Activated CD4-positive, alpha-beta T cell treated with anti-CD3 and anti-CD28 coated beads for 36 hours (primary cell): ENCODE results near the gene FGD4. TPM values are rescaled to one million over a fixed set of nuclear protein-coding genes. Genes with fewer than 3 reads are reported as not detected.
"Not testable (repeated sequence)": the region's sequence is repeated elsewhere in the genome, so short reads cannot be mapped to it uniquely, and the experiment has no call there.

Experiments used
- ATAC-seq: fragments of 200-7000 bp; cut with Tn5 transposase; one replicate; pipeline ENCODE4 v1.10.0; 2021; ENCODE audit warnings: mild to moderate bottlenecking, moderate library complexity
- CTCF ChIA-PET: fragments of 350-600 bp; sonication (Branson Sonifier 250); formaldehyde crosslinking; loops from one replicate; lab custom pipeline; 2021; ENCODE audit warnings: antibody characterized with exemption; lab: Charles Lee
- POLR2A ChIA-PET: fragments of 350-600 bp; sonication (Branson Sonifier 250); formaldehyde crosslinking; loops from one replicate; lab custom pipeline; 2021; ENCODE audit warnings: antibody characterized with exemption, inconsistent platforms; lab: Charles Lee
- DNase-seq: peaks from one replicate; pipeline ENCODE4 v3.0.0-alpha.2; 2020
- H3K27ac Mint-ChIP-seq: one replicate; pipeline ENCODE4 v1.8.0; 2021; ENCODE audit warnings: mixed read lengths
- H3K27me3 Mint-ChIP-seq: one replicate; pipeline ENCODE4 v1.8.0; 2021; ENCODE audit warnings: mixed read lengths
- H3K36me3 Mint-ChIP-seq: one replicate; pipeline ENCODE4 v1.8.0; 2021; ENCODE audit warnings: low read depth, mixed read lengths
- H3K4me1 Mint-ChIP-seq: one replicate; pipeline ENCODE4 v1.8.0; 2021; ENCODE audit warnings: mixed read lengths
- H3K4me3 Mint-ChIP-seq: one replicate; pipeline ENCODE4 v1.8.0; 2021; ENCODE audit warnings: mild to moderate bottlenecking, moderate library complexity, mixed read lengths
- H3K9me3 Mint-ChIP-seq: one replicate; pipeline ENCODE4 v1.8.0; 2021; ENCODE audit warnings: low read depth, mixed read lengths
- intact Hi-C, 2 experiments: fragments of 100-400 bp; cut with DNase I in 1 of 2; cut with micrococcal nuclease in 1 of 2; formaldehyde crosslinking; loops; one replicate each; pipeline versions ENCODE4 v1.14.2 to v1.15.1; 2022 to 2024; cut with DNase I, micrococcal nuclease
- total RNA-seq, 2 experiments: library from RNA; stranded (reverse); gene quantifications; one replicate each; pipeline ENCODE4 v1.2.3, GENCODE V29; 2021

Gene FGD4
- total RNA-seq, 2 experiments from 2014 or later = 0.07 TPM; not detected in 1

- ChIA-PET POLR2A (interaction anchor here (0.6 kb wide), 1 partner anchor 163 kb away, joined by 4 read pairs; no protein-coding TSS in a partner anchor), CTCF (interaction anchor here (0.7 to 0.8 kb wide), 2 partner anchors 163 to 1845 kb away, joined by 3 read pairs; no protein-coding TSS in a partner anchor)
- intact Hi-C loops = no loop called here
- no peaks in the 10 kb centered on the region for H3K27me3 Mint-ChIP-seq
- H3K4me3 Mint-ChIP-seq = no peak overlapping the region
- peak; percentile 99 for ATAC-seq
- peak; percentile 57 for DNase-seq
- H3K36me3 Mint-ChIP-seq = no peaks in the 10 kb centered on the region
- H3K4me1 Mint-ChIP-seq = no peaks in the 10 kb centered on the region
- no peaks in the 10 kb centered on the region for H3K9me3 Mint-ChIP-seq
- H3K27ac Mint-ChIP-seq = no peak overlapping the region
Observed at GRCh38 chr12:32494656-32495055, 95.3 kb downstream of the FGD4 start.

DNA sequence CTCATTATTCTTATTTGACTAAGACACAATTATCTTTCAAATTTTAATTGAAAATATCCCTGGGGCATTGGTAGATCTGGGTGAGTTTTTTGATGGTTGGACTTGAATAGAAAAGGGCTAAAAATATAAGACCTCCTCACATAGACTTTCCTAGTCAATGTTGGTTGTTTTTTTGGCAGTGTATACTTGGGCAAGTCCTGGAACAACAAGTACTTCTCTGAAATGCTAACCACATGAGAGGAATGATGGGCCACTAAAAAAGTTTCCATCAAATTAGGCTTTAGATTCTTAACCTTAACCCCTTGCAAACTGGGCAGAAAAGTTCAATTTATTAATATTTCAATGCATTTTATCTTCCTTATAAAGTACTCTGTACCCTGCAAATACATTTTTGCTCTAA lies 97.6 kb downstream of the FGD4 start:
- Mint-ChIP-seq H3K27ac (no peak overlapping the region), H3K4me3 (no peak overlapping the region), H3K9me3 (no peaks in the 10 kb centered on the region), H3K27me3 (no peaks in the 10 kb centered on the region), H3K36me3 (no peaks in the 10 kb centered on the region), H3K4me1 (no peaks in the 10 kb centered on the region)
- POLR2A ChIA-PET = no interaction called here
- ATAC-seq (no peak), DNase-seq (no peak)
- CTCF ChIA-PET = no interaction called here
- intact Hi-C loops = no loop called here

DNA sequence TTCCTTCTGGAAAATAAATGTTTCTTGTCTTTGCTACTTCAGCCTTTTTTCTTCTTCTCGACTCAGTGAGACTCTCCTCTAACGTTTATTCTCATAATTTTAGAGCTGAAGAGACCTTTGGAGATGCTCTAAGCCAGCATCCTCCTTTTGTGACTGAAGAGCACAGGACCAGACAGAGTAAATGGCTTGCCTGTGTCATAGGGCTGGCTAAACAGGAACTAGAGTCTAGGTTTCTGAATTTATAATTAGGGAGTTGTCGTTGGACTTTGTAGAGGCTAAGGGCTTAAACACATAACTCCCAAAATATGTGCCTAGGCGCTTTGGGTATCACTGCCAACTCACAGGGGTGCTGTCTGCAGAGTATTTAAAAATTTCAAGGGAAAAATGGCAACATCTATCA lies 98.5 kb downstream of the FGD4 start:
- CTCF ChIA-PET = no interaction called here
- Mint-ChIP-seq H3K27ac (no peak overlapping the region), H3K4me3 (no peak overlapping the region), H3K9me3 (no peaks in the 10 kb centered on the region), H3K36me3 (no peaks in the 10 kb centered on the region), H3K27me3 (no peaks in the 10 kb centered on the region), H3K4me1 (no peaks in the 10 kb centered on the region)
- intact Hi-C loops = no loop called here
- no peak for ATAC-seq
- POLR2A ChIA-PET = no interaction called here
- no peak for DNase-seq

DNA sequence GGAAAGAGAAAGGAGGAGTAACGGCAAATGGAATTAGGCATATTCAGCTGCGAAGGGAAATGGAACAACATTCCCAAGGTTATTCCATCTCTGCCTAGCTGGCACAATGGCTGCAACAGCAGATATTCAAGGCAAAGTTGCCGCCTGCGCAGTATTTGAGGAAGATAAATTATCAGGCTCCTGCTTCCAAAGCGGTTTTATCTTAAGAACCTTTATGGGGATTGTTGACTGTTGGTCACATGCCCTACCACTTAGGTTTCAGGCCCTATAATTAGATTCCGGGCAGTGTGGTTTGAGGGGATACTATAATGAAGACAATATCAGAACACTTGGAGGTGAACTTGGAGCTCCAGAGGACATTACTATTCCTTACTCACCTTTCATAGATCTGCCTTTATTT lies 99.7 kb downstream of the FGD4 start:
- intact Hi-C loops = no loop called here
- POLR2A ChIA-PET = no interaction called here
- no peaks in the 10 kb centered on the region for H3K9me3 Mint-ChIP-seq

GRCh38 chr12:32501835-32502333 lies 102.5 kb downstream of the FGD4 start:
- no peak overlapping the region for H3K4me3 Mint-ChIP-seq
- H3K27ac Mint-ChIP-seq = no peak overlapping the region
- no peaks in the 10 kb centered on the region for H3K27me3 Mint-ChIP-seq
- CTCF ChIA-PET = no interaction called here
- no peaks in the 10 kb centered on the region for H3K4me1 Mint-ChIP-seq
- no peaks in the 10 kb centered on the region for H3K9me3 Mint-ChIP-seq
- ATAC-seq = no peak
- no peak for DNase-seq
- H3K36me3 Mint-ChIP-seq = no peaks in the 10 kb centered on the region
- POLR2A ChIA-PET = no interaction called here
- intact Hi-C loops = no loop called here

More for the DNA sequence above, 99.7 kb downstream of the FGD4 start:
- Mint-ChIP-seq H3K36me3 (no peaks in the 10 kb centered on the region), H3K27ac (no peak overlapping the region), H3K27me3 (no peaks in the 10 kb centered on the region), H3K4me1 (no peaks in the 10 kb centered on the region), H3K4me3 (no peak overlapping the region)
- ATAC-seq (no peak), DNase-seq (no peak)
- CTCF ChIA-PET = no interaction called here

DNA sequence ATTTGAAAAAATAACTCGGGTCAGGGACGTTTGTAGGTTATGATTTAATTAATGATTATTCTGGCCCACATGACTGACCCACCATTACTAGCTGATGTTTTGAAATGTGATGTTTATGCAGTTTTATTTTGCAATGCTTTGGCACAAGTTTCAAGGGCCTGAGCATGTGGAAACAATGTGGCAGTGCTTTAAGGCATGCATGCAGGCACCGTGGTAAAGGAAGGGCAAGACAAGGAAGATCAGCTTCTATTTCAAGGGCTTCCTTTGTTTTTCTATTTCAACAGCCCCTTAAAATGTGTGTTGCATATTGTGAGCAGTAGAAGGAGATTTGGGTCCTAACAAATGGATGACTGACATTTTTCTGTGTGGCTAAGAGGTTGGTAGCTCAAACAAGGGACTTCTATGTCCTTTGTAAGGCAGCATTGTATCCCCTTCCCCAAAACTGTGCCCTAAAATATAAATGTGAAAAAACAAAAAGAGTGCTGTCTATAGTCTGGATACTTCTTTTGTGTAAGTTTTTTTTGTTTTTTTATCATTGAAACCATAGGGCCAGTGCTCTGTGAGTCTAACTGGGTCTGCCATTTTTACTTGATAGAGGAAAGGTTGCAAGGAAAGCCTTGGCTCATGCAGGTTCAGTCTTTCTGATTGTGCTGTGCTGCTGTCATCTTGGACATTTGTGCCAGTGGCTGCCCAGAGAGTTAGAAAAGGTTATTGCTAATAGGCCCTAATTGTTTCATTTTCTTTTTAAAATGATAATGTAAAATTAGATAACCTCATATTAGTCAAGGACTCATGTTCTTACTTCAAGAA lies 103.5 kb downstream of the FGD4 start:
- H3K4me3 Mint-ChIP-seq = no peak overlapping the region
- no peaks in the 10 kb centered on the region for H3K4me1 Mint-ChIP-seq
- H3K9me3 Mint-ChIP-seq = no peaks in the 10 kb centered on the region
- intact Hi-C loops = no loop called here
- CTCF ChIA-PET = interaction anchor here (1.0 kb wide), 1 partner anchor 9 kb away, joined by 3 read pairs; no protein-coding TSS in a partner anchor
- H3K27me3 Mint-ChIP-seq = peaks cover 3% of the 10 kb centered on the region
- ATAC-seq (no peak), DNase-seq (no peak)
- H3K36me3 Mint-ChIP-seq = no peaks in the 10 kb centered on the region
- POLR2A ChIA-PET = no interaction called here
- H3K27ac Mint-ChIP-seq = no peak overlapping the region

- H3K4me1 Mint-ChIP-seq = no peaks in the 10 kb centered on the region
- CTCF ChIA-PET = interaction anchor here (1.0 kb wide), 1 partner anchor 8 kb away, joined by 3 read pairs; no protein-coding TSS in a partner anchor
- no peak for ATAC-seq
Observed at GRCh38 chr12:32503730-32504129, 104.4 kb downstream of the FGD4 start.

GRCh38 chr12:32504591-32504990 lies 105.2 kb downstream of the FGD4 start:
- CTCF ChIA-PET = no interaction called here
- no peaks in the 10 kb centered on the region for H3K9me3 Mint-ChIP-seq
- H3K36me3 Mint-ChIP-seq = no peaks in the 10 kb centered on the region
- peaks cover 3% of the 10 kb centered on the region for H3K27me3 Mint-ChIP-seq
- POLR2A ChIA-PET = no interaction called here
- no peak overlapping the region for H3K4me3 Mint-ChIP-seq
- H3K27ac Mint-ChIP-seq = no peak overlapping the region
- ATAC-seq (no peak), DNase-seq (no peak)
- no peaks in the 10 kb centered on the region for H3K4me1 Mint-ChIP-seq
- intact Hi-C loops = no loop called here

More at GRCh38 chr12:32503730-32504129, 104.4 kb downstream of the FGD4 start:
- Mint-ChIP-seq H3K36me3 (no peaks in the 10 kb centered on the region), H3K9me3 (no peaks in the 10 kb centered on the region), H3K27me3 (peaks cover 3% of the 10 kb centered on the region), H3K4me3 (no peak overlapping the region), H3K27ac (no peak overlapping the region)
- POLR2A ChIA-PET = no interaction called here
- DNase-seq = no peak
- intact Hi-C loops = no loop called here

DNA sequence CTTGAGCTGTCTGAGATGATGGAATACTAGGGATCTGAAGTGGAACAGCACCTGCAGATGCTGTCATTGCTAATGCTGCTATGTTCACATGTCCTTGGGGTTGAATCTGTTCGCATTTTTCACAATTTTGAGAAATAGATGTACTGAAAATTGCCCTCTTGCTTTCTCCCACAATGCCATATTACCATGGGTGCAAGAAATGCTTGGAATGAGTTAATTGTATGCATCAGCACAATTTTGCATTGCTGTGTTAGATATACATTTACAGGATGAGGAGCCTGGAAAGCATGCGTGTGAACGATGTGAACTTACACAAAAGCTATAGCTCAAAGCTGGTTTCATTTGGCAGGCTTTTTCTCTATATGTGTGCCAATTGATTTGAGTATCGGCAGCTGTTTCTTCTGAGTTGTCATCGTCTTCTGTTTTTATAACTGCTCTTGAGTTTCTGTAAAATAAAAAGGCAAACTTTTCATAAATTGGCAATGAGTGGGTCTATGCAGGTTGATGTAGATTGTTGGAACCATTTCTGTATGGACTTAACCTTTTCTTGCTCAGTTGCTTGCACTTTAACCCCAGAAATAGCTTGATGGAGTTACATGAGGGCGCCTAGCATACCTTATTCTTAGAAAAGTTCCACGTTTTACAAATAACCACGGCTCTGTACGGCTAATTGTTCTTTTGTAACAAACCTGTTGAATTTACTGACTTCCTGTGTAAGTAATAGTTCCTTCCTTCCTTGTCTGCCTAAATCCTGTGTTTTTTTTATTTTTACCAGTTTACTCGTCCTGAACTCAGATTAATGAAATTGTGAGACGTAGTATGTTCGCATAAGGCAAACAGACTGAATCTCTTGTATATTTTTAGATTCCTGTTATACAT lies 105.9 kb downstream of the FGD4 start:
- Mint-ChIP-seq H3K27ac (no peak overlapping the region), H3K4me3 (no peak overlapping the region), H3K36me3 (no peaks in the 10 kb centered on the region), H3K9me3 (no peaks in the 10 kb centered on the region), H3K4me1 (no peaks in the 10 kb centered on the region), H3K27me3 (peaks cover 3% of the 10 kb centered on the region)
- DNase-seq (no peak), ATAC-seq (no peak)
- intact Hi-C loops = no loop called here
- ChIA-PET POLR2A (no interaction called here), CTCF (interaction anchor here (0.9 kb wide), 1 partner anchor 12 kb away, joined by 3 read pairs; no protein-coding TSS in a partner anchor)

- H3K4me3 Mint-ChIP-seq, intact Hi-C loops, H3K27me3 Mint-ChIP-seq, H3K27ac Mint-ChIP-seq, H3K36me3 Mint-ChIP-seq, ATAC-seq, DNase-seq, H3K9me3 Mint-ChIP-seq, POLR2A ChIA-PET, H3K4me1 Mint-ChIP-seq: not testable (repeated sequence)
- CTCF ChIA-PET = interaction anchor here (1.0 kb wide), 1 partner anchor 161 kb away, joined by 3 read pairs; no protein-coding TSS in a partner anchor
Observed at GRCh38 chr12:32507096-32507941, 108.0 kb downstream of the FGD4 start.

- CTCF ChIA-PET = interaction anchor here (1.0 kb wide), 1 partner anchor 160 kb away, joined by 3 read pairs; no protein-coding TSS in a partner anchor
- H3K4me3 Mint-ChIP-seq = no peak overlapping the region
- H3K27me3 Mint-ChIP-seq = peaks cover 8% of the 10 kb centered on the region
- H3K36me3 Mint-ChIP-seq = no peaks in the 10 kb centered on the region
- ATAC-seq (no peak), DNase-seq (no peak)
- no peak overlapping the region for H3K27ac Mint-ChIP-seq
- H3K4me1 Mint-ChIP-seq = no peaks in the 10 kb centered on the region
- no peaks in the 10 kb centered on the region for H3K9me3 Mint-ChIP-seq
- POLR2A ChIA-PET = no interaction called here
- intact Hi-C loops = no loop called here
Observed at GRCh38 chr12:32507942-32508320, 108.6 kb downstream of the FGD4 start.
